Hindlimb muscle (tissue), 1 donor: Measurements from ENCODE around the gene CFAP46. TPM values are rescaled to one million over a fixed set of nuclear protein-coding genes. Genes with fewer than 3 reads are reported as not detected.

Experiments used
- DNase-seq: peaks from one replicate; pipeline ENCODE4 v3.0.0-alpha.2; 2013
- polyA plus RNA-seq: library from polyadenylated mRNA; unstranded; fragments of 120-200 nt; gene quantifications from one replicate; pipeline ENCODE4 v1.2.1, GENCODE V29; 2013; ENCODE audit not compliant: insufficient read length

CFAP46 gene
- polyA plus RNA-seq, 1 donor: 0.12 TPM

- no peak for DNase-seq
These were observed 178.3 kb downstream of the CFAP46 start for GRCh38 chr10:132764108-132764507.

GRCh38 chr10:132763545-132763944 is 178.8 kb downstream of the CFAP46 start:
- DNase-seq: no peak

- no peak for DNase-seq
These were observed 180.1 kb downstream of the CFAP46 start for GRCh38 chr10:132762267-132762666.

GRCh38 chr10:132761395-132762060 is 180.8 kb downstream of the CFAP46 start:
- no peak for DNase-seq

- no peak for DNase-seq
These were observed 183.5 kb downstream of the CFAP46 start for GRCh38 chr10:132758865-132759264.

Other genes with a start within 250 kb of the CFAP46 start
- gene NKX6-2, start 156.4 kb downstream of the CFAP46 start, polyA plus RNA-seq: 3.5 TPM
- gene ADGRA1, start 145.4 kb upstream of the CFAP46 start, polyA plus RNA-seq: 4.0 TPM
- gene KNDC1, start 217.6 kb upstream of the CFAP46 start, polyA plus RNA-seq: 10.7 TPM